Liver (tissue), 9 donors: ENCODE measurements around the gene MRPL18. TPM values are rescaled to one million over a fixed set of nuclear protein-coding genes. Genes with fewer than 3 reads are reported as not detected.

ENCODE experiments used
- DNase-seq: peaks from one replicate; pipeline ENCODE4 v3.0.0-alpha.2; 2017; ENCODE audit warnings: low spot score
- H3K27ac ChIP-seq, 2 donors: one replicate each; pipeline ENCODE4 v1.7.0; 2013; ENCODE audit warnings: inconsistent platforms in 2 of 2, low read length in 2 of 2, control low read depth in 1 of 2, low read depth in 1 of 2, mild to moderate bottlenecking in 1 of 2
- H3K27me3 ChIP-seq, 4 donors: one replicate each; pipeline versions ENCODE4 v1.6.1 to v1.7.0; 2013; ENCODE audit warnings: low read length in 3 of 4, inconsistent platforms in 1 of 4, mild to moderate bottlenecking in 1 of 4, moderate library complexity in 1 of 4; ENCODE audit not compliant: control insufficient read depth in 4 of 4, insufficient read depth in 4 of 4
- H3K36me3 ChIP-seq, 4 donors: one replicate each; pipeline versions ENCODE4 v1.6.1 to v1.7.0; 2013; ENCODE audit warnings: low read length in 3 of 4, mild to moderate bottlenecking in 3 of 4, low read depth in 1 of 4, moderate library complexity in 1 of 4; ENCODE audit not compliant: control insufficient read depth in 4 of 4, insufficient read depth in 3 of 4
- H3K4me1 ChIP-seq, 4 donors: one replicate each; pipeline versions ENCODE4 v1.6.1 to v1.7.0; 2013; ENCODE audit warnings: low read length in 3 of 4, mild to moderate bottlenecking in 3 of 4, moderate library complexity in 1 of 4; ENCODE audit not compliant: control insufficient read depth in 4 of 4, insufficient read depth in 4 of 4
- H3K4me3 ChIP-seq, 3 donors: one replicate each; pipeline versions ENCODE4 v1.6.1 to v1.7.0; 2013; ENCODE audit warnings: low read length in 3 of 3, control low read depth in 1 of 3, low read depth in 1 of 3, mild to moderate bottlenecking in 1 of 3
- H3K9ac ChIP-seq, 2 donors: one replicate each; pipeline ENCODE4 v1.7.0; 2013; ENCODE audit warnings: low read length in 2 of 2, mild to moderate bottlenecking in 2 of 2, moderate library complexity in 2 of 2, control low read depth in 1 of 2, low read depth in 1 of 2
- H3K9me3 ChIP-seq, 4 donors: one replicate each; pipeline versions ENCODE4 v1.6.1 to v1.7.0; 2013; ENCODE audit warnings: low read length in 3 of 4; ENCODE audit not compliant: control insufficient read depth in 4 of 4
- ATF3 ChIP-seq: IDR thresholded peaks from 2 replicates; pipeline ENCODE4 v1.6.1; 2016; ENCODE audit warnings: antibody characterized with exemption
- EGR1 ChIP-seq, 2 donors: IDR thresholded peaks; 2 replicates each; pipeline ENCODE4 v1.6.1; 2016 to 2018; ENCODE audit warnings: antibody characterized with exemption in 2 of 2, low read depth in 2 of 2
- FOXA1 ChIP-seq: IDR thresholded peaks from 2 replicates; pipeline ENCODE4 v1.6.1; 2016; ENCODE audit warnings: antibody characterized with exemption
- FOXA2 ChIP-seq: IDR thresholded peaks from 2 replicates; pipeline ENCODE4 v1.6.1; 2016; ENCODE audit warnings: antibody characterized with exemption
- GABPA ChIP-seq, 2 donors: IDR thresholded peaks in 1 of 2; conservative IDR thresholded peaks in 1 of 2; 2 replicates each; pipeline ENCODE4 v1.6.1; 2016; ENCODE audit warnings: antibody characterized with exemption in 2 of 2, mild to moderate bottlenecking in 1 of 2, moderate library complexity in 1 of 2
- HNF4A ChIP-seq, 2 donors: conservative IDR thresholded peaks; 2 replicates each; pipeline ENCODE4 v1.6.1; 2016; ENCODE audit warnings: antibody characterized with exemption in 2 of 2, mild to moderate bottlenecking in 2 of 2
- HNF4G ChIP-seq: IDR thresholded peaks from 2 replicates; pipeline ENCODE4 v1.6.1; 2016; ENCODE audit warnings: antibody characterized with exemption
- JUND ChIP-seq, 2 donors: IDR thresholded peaks; 2 replicates each; pipeline ENCODE4 v1.6.1; 2016; ENCODE audit warnings: antibody characterized with exemption in 2 of 2
- MAX ChIP-seq: IDR thresholded peaks from 2 replicates; pipeline ENCODE4 v1.6.1; 2016; ENCODE audit warnings: antibody characterized with exemption
- NR2F2 ChIP-seq: IDR thresholded peaks from 2 replicates; pipeline ENCODE4 v1.6.1; 2016; ENCODE audit warnings: antibody characterized with exemption
- RAD21 ChIP-seq, 2 donors: IDR thresholded peaks; 2 replicates each; pipeline ENCODE4 v1.6.1; 2016; ENCODE audit warnings: antibody characterized with exemption in 2 of 2, mild to moderate bottlenecking in 2 of 2
- RXRA ChIP-seq, 2 donors: IDR thresholded peaks; 2 replicates each; pipeline ENCODE4 v1.6.1; 2017 to 2018; ENCODE audit warnings: antibody characterized with exemption in 2 of 2, mild to moderate bottlenecking in 1 of 2
- SP1 ChIP-seq: IDR thresholded peaks from 2 replicates; pipeline ENCODE4 v1.6.1; 2018; ENCODE audit warnings: antibody characterized with exemption, mild to moderate bottlenecking
- TAF1 ChIP-seq: conservative IDR thresholded peaks from 2 replicates; pipeline ENCODE4 v1.6.1; 2016; ENCODE audit warnings: antibody characterized with exemption, mild to moderate bottlenecking
- WGBS: extraction: QIAGEN DNeasy Blood & Tissue Kit; methylation state at CpG from one replicate; pipeline ENCODE4 v1.1.7; 2013; 5-methylcytosine and 5-hydroxymethylcytosine counted together
- polyA plus RNA-seq, 2 donors: library from polyadenylated mRNA; stranded (reverse) in 1 of 2; unstranded in 1 of 2; fragments of 200-250 nt in 1 of 2; fragments of >200 nt in 1 of 2; fragmentation: Nextera tagmentation in 1 of 2; extraction: Ambion mirVana in 1 of 2; gene quantifications; one replicate each; pipeline versions ENCODE4 v1.2.1 to v1.2.3, GENCODE V29; 2013 to 2015
- total RNA-seq, 2 donors: library from RNA; depleted of rRNA; stranded (reverse); fragments of >200 nt; gene quantifications; one replicate each; pipeline ENCODE4 v1.2.3, GENCODE V29; 2014
- TF ChIP-seq, protein P1 (sequence below): IDR thresholded peaks from 2 replicates; pipeline ENCODE4 v1.6.1; 2016; ENCODE audit warnings: antibody characterized with exemption
- TF ChIP-seq, protein P2 (sequence below): fragments of 150-350 bp; IDR thresholded peaks from 2 replicates; pipeline ENCODE4 v1.5.1; 2017; ENCODE audit warnings: improper control_type of control experiment, low read depth, low read length; ENCODE audit not compliant: missing input control
- donor health status: healthy.
- donor health status: healthy.
- donor health status: healthy.
- donor health status: healthy.
- donor health status: healthy.

Gene MRPL18
- total and polyA plus RNA-seq, 4 donors, result 32.5 to 61.9 (median 41.9) TPM

DNA sequence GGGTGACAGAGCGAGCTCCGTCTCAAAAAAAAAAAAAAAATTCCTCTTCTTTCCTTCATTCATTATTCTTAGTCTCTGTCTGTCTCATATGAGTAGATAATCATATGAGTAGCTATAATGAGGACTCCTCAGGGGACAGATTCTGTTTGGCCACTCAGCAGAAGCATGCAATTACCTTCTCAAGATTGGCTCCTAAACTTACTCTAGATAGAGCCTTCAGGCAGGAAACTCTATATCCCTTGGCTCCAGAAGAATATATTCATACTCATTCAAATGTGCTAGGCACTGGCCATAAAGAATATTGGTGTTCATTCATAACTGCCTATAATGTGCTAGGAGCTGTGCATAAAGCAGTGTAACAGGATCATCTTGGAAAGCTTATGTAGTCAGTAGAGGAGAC, 30.6 kb upstream of the MRPL18 start:
- Histone ChIP-seq H3K4me1 (peaks cover 0 to 21% (median 15%) of the 10 kb centered on the region in 4 donors), H3K36me3 (peaks cover 2 to 32% (median 23%) of the 10 kb centered on the region in 4 donors), H3K4me3 (no peak overlapping the region), H3K9me3 (no peaks in the 10 kb centered on the region), H3K9ac (no peak overlapping the region), H3K27me3 (no peaks in the 10 kb centered on the region), H3K27ac (no peak overlapping the region)
- no peak for DNase-seq
- 17% methylated on average over 1 of the region's 2 CpGs for WGBS
- TF ChIP-seq HNF4A (conservative IDR thresholded peaks at IDR 0.05) (no peak), RXRA (IDR thresholded peaks at IDR 0.05) (no peak), EGR1 (IDR thresholded peaks at IDR 0.05; ENCODE audit: low read depth in 2 of 2) (no peak), NR2F2 (no peak)
- TF ChIP-seq, protein P1, sequence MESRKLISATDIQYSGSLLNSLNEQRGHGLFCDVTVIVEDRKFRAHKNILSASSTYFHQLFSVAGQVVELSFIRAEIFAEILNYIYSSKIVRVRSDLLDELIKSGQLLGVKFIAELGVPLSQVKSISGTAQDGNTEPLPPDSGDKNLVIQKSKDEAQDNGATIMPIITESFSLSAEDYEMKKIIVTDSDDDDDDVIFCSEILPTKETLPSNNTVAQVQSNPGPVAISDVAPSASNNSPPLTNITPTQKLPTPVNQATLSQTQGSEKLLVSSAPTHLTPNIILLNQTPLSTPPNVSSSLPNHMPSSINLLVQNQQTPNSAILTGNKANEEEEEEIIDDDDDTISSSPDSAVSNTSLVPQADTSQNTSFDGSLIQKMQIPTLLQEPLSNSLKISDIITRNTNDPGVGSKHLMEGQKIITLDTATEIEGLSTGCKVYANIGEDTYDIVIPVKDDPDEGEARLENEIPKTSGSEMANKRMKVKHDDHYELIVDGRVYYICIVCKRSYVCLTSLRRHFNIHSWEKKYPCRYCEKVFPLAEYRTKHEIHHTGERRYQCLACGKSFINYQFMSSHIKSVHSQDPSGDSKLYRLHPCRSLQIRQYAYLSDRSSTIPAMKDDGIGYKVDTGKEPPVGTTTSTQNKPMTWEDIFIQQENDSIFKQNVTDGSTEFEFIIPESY, result no peak

DNA sequence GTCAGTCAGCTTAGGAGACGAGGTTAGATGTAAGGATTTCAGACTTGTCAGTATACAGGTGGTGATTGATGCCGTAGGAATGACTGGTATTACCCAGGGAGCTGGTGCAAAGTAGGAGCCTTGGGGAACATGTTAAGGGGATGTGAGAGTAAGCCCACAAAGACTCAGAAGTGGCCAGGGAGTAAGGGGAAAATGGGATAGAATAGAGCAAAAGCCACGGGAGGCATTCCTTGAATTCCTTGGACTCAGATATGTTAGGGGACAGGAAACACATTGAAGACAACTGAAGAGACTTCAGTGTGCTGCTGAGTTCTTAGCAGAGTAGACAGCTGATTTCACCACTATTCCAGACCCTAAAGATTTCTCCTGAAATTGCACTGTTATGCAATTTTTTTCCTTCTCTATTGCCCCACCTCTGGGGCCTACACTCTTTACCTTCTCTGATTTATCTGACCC, 29.6 kb upstream of the MRPL18 start:
- Histone ChIP-seq H3K27me3 (no peaks in the 10 kb centered on the region), H3K36me3 (peaks cover 0 to 24% (median 15%) of the 10 kb centered on the region in 4 donors), H3K27ac (peak overlapping the region; percentile 100), H3K4me3 (peak overlapping the region in 1 of 3 donors; percentile 74), H3K9ac (peak overlapping the region; percentile 52 to 94), H3K4me1 (peaks cover 0 to 23% (median 15%) of the 10 kb centered on the region in 4 donors), H3K9me3 (no peaks in the 10 kb centered on the region)
- WGBS, result 70% methylated on average over 3 of the region's 3 CpGs
- TF ChIP-seq HNF4A (conservative IDR thresholded peaks at IDR 0.05) (peak in 1 of 2 donors; percentile 6), NR2F2 (no peak)
- no peak for DNase-seq

DNA sequence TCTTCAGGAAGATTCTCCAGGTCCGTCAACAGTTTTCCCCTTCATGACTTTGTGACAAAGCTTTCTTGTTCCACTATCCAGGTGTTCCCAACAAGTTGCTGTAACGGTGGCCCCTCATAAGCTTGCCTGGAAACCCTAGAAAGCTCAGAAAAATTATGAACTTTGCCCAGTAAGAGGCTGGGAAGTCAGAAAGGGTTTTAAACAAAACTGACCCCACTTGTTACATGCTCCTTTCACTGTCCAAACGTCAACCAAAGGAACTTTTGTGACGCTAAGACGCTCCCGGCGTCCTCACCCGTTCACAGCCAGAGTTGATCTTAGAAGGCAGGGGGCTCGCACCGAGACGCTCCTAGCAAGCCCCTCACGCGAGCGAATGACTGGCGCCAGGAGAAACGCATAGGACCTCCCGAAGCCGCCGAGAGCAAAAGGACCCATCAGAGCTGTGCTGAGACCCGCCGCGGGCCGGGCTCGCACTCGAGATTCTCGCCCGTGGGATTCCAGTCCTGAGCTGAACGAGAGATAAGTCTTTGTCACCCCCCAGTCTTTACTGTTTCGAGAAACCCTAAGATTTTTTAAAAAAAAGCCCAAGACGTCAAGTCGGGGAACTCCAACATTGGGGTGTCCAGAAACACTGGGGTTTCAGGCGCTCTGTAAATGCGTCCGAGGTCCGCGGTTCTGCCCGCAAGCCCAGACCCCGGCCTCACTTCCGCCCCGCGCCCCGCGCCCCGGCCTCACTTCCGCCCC, 29.0 kb upstream of the MRPL18 start:
- Histone ChIP-seq H3K9ac (peak overlapping the region; percentile 52 to 94), H3K27me3 (no peaks in the 10 kb centered on the region), H3K9me3 (no peaks in the 10 kb centered on the region), H3K4me3 (peak overlapping the region; percentile 11 to 76 (median 74)), H3K4me1 (peaks cover 0 to 23% (median 15%) of the 10 kb centered on the region in 4 donors), H3K27ac (peak overlapping the region; percentile 100), H3K36me3 (peaks cover 0 to 18% (median 12%) of the 10 kb centered on the region in 4 donors)
- peak; percentile 52 for DNase-seq
- 4% methylated on average over 45 of the region's 45 CpGs for WGBS
- TF ChIP-seq FOXA1 (no peak), RAD21 (IDR thresholded peaks at IDR 0.05) (no peak), JUND (IDR thresholded peaks at IDR 0.05) (no peak), EGR1 (IDR thresholded peaks at IDR 0.05; ENCODE audit: low read depth in 2 of 2) (no peak), HNF4G (no peak), MAX (no peak), HNF4A (conservative IDR thresholded peaks at IDR 0.05) (no peak), TAF1 (no peak), FOXA2 (no peak), RXRA (IDR thresholded peaks at IDR 0.05) (no peak), ATF3 (no peak), SP1 (no peak), GABPA (IDR thresholded peaks at IDR 0.05 in 1 of 2, conservative IDR thresholded peaks at IDR 0.05 in 1 of 2) (no peak)
- TF ChIP-seq, protein P2, sequence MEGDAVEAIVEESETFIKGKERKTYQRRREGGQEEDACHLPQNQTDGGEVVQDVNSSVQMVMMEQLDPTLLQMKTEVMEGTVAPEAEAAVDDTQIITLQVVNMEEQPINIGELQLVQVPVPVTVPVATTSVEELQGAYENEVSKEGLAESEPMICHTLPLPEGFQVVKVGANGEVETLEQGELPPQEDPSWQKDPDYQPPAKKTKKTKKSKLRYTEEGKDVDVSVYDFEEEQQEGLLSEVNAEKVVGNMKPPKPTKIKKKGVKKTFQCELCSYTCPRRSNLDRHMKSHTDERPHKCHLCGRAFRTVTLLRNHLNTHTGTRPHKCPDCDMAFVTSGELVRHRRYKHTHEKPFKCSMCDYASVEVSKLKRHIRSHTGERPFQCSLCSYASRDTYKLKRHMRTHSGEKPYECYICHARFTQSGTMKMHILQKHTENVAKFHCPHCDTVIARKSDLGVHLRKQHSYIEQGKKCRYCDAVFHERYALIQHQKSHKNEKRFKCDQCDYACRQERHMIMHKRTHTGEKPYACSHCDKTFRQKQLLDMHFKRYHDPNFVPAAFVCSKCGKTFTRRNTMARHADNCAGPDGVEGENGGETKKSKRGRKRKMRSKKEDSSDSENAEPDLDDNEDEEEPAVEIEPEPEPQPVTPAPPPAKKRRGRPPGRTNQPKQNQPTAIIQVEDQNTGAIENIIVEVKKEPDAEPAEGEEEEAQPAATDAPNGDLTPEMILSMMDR, result no peak
- TF ChIP-seq, protein P1, result no peak
